GM12874 (cell line): ENCODE data around the gene SOX5.

Source experiments
- CTCF ChIP-seq: IDR thresholded peaks from 2 replicates; pipeline ENCODE4 v1.5.1; 2011; ENCODE audit warnings: low read depth, mild to moderate bottlenecking, control low read depth, low read length, moderate library complexity; ENCODE audit not compliant: insufficient read depth

SOX5 gene

GRCh38 chr12:23941780-23942179 lies 7.7 kb downstream of the SOX5 start:
- no peak for TF ChIP-seq CTCF

DNA sequence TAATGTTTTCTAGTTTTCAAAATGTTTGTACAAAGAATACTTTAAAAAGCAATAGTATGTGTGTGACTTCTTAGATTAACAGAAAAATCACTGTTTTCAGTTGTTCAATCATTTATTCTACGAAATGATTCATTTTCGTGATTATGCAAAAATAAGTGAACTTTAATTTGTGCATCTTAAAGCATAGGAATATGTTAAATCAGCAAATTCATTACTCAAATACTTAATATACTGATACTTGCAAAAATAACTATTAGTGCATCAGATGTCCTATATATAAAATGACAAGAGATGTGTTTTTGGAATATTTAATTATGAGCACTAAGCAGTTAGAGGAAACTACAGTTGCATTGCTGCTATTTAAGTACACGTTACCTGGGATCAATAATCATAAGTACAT lies 11.0 kb downstream of the SOX5 start:
- TF ChIP-seq CTCF: no peak

DNA sequence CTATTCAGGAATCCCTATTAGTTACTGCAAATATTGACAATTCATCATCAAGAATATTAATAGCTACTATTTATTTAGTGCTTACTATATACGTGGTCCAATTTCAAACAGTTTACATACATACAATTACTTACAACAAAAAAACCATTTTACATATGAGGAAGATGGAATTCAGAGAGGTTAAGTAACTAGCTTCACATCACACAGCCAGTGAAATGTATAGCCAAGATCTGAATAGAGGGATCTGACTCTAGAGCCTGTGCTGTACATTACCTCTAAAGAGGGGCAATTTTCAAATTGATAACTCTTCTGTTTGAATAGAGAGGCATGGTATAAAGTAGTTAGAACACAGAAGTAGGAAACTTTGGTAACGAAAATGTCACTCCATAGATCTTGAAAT lies 18.3 kb downstream of the SOX5 start:
- no peak for TF ChIP-seq CTCF

- no peak for TF ChIP-seq CTCF
These were observed 18.9 kb downstream of the SOX5 start for GRCh38 chr12:23930599-23930998.

DNA sequence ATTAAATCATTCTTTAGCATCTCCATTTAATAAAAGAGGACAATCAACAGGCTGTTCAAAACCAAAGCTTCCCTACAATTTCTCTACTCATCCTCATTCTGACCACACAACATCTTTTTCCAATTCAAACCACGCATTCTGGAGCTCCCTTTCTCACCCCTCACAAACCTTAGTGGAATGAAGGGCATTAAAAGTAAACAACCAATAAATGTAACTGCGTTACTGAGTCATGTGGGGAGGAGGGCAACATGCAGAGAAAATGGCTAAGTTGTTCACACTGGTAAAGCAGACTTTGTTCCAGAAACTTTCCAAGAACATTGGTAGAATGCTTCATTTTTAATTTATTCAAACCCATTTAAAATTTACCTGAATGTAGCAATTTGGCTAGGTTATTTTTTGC lies 19.6 kb downstream of the SOX5 start:
- TF ChIP-seq CTCF: no peak

GRCh38 chr12:23927907-23928306 lies 21.6 kb downstream of the SOX5 start:
- no peak for TF ChIP-seq CTCF

GRCh38 chr12:23921099-23921856 lies 28.2 kb downstream of the SOX5 start:
- TF ChIP-seq CTCF: no peak

DNA sequence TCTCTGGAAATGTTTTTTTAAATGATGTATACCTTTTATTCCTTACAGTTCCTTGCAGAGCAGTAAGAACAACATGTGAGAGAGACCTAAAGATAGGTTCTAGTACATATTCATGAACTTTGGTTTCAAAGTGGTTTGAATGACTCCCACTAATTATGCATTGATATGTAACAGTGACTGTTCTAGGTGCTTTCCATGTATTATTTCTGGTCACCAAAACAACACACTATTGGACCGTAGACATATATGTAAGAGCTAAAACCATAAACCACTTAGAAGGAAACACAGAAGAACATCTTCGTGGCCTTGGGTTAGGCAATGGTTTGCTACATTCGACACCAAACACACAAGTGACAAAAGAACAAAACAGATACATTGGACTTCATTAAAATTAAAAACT lies 37.9 kb downstream of the SOX5 start:
- no peak for TF ChIP-seq CTCF
